Fibroblast of skin of left quadriceps (primary cell): ENCODE results near the gene ADAMTS19.
"Not testable (repeated sequence)": the region's sequence is repeated elsewhere in the genome, so short reads cannot be mapped to it uniquely, and the experiment has no call there.

Experiments
- DNase-seq, 2 experiments: peaks; one replicate each; pipeline ENCODE4 v3.0.0-alpha.2; 2013; ENCODE audit warnings: low read depth in 2 of 2

ADAMTS19 gene, protein sequence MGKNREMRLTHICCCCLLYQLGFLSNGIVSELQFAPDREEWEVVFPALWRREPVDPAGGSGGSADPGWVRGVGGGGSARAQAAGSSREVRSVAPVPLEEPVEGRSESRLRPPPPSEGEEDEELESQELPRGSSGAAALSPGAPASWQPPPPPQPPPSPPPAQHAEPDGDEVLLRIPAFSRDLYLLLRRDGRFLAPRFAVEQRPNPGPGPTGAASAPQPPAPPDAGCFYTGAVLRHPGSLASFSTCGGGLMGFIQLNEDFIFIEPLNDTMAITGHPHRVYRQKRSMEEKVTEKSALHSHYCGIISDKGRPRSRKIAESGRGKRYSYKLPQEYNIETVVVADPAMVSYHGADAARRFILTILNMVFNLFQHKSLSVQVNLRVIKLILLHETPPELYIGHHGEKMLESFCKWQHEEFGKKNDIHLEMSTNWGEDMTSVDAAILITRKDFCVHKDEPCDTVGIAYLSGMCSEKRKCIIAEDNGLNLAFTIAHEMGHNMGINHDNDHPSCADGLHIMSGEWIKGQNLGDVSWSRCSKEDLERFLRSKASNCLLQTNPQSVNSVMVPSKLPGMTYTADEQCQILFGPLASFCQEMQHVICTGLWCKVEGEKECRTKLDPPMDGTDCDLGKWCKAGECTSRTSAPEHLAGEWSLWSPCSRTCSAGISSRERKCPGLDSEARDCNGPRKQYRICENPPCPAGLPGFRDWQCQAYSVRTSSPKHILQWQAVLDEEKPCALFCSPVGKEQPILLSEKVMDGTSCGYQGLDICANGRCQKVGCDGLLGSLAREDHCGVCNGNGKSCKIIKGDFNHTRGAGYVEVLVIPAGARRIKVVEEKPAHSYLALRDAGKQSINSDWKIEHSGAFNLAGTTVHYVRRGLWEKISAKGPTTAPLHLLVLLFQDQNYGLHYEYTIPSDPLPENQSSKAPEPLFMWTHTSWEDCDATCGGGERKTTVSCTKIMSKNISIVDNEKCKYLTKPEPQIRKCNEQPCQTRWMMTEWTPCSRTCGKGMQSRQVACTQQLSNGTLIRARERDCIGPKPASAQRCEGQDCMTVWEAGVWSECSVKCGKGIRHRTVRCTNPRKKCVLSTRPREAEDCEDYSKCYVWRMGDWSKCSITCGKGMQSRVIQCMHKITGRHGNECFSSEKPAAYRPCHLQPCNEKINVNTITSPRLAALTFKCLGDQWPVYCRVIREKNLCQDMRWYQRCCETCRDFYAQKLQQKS

DNA sequence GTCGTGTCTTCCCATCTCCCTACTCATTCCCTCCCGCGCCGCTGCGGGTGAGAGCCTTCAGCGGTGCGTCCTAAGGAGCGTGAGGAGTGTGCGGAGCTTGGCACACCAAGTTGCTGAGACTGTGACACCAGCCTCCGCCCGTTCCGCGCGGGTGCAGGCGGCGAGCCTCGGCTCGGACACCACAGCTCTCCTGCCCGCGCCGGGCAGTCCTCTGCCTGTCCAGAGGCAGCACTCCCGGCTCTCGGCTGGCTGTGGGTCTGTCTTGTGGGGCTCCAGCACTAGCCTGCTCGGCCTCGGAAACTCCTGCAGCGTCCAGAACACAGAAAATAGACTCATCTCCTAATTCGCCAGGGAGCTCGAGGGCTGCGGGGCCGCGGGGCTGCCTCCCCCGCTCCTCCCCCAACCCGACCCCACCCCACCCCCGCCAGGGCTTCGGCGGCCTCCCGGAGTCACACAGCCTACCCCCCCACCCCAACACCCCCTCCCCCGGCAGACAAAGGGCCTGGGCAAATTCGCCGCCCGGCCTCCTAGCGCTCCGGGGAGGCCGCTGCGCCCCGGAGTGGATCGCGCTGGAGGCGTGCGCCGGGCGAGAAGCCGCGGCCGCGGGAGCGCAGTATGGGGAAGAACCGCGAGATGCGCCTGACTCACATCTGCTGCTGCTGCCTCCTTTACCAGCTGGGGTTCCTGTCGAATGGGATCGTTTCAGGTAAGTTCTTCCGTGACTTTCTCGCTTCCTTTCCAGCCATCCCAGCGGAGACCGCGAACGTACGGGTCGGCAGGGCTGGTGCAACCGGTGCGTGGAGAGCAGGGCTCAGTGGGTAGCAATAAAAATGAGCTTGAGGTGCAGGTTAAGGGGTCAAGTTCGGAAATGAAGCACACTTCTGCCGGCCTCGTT lies at the start of gene ADAMTS19:
ADAMTS19 (plus strand) TSS at position 522 of the 895 bp plus-strand sequence; CDS start at position 616, 94 bp downstream.
- DNase-seq = peak; percentile 12 to 13

DNA sequence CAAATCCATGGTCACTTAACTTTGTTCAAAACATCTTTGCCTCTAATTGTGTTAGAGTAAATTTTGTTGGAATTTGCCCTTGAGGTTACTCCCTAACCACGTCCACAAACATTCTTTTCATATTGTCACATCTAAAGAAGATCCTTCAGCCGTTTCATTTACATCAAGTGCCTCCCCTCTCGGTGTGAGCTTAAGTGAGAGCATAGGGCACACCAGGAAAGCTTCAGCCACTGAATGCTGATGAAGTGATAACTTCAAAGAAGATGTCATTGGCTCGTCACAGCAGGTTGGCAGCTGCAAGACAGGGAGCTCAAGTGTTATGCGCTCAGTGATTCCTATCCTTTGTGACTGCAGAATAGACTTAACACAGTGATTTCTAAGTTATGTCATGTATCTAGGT lies 49.6 kb upstream of the ADAMTS19 start:
- no peak for DNase-seq

DNA sequence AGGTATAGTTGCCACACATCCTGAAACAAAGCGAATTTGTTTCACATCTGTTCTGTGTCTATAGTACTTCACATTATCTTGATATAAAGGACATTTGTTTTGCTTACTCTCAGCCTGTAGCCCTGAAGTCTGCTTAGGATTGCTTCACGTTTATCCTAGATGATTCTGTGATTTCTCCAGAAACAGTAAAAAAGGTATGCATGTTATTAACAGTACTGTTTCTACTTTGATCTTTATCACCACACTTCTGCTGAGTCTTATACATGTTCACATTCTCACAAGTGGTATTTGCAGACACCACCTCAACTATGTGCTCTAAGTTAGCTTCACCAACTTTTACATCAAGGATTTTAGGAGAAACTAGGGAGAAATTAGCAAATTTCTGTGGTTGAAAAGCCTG lies 47.4 kb upstream of the ADAMTS19 start:
- DNase-seq = no peak

DNA sequence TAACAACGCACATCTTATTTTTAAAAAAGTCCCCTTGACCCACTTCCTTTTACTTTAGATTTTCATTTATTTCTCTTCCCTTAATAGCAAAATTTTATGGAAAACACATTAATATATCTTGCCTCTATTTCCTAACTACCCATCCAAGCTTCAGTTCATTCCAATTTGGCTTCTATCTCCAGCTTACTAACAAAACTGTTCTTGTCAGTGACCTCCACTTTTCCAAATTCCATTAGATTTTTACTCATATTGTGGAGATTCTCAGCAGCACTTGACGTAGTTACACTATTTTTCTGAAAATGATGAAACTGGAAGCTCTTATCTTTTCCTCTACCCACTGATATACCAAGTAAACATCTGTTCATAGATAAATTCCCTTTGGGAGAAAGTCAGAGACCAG lies 46.5 kb upstream of the ADAMTS19 start:
- no peak for DNase-seq

DNA sequence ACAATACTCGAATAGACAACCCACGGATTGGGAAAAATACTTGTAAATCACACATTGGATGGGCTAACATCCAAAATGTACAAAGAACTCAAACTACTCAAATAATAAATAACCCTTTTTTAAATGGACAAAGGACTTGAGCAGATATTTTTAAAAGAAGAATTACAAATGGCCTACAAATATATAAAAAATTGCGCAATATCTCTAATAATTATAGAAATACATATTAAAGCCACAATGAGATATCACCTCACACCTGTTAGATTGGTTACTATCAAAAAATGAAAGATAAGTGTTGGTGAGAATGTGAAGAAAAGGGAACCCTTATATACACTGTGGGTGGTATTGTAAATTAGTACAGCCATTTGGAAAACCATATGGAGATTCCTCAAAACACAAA lies 40.8 kb upstream of the ADAMTS19 start:
- no peak for DNase-seq

DNA sequence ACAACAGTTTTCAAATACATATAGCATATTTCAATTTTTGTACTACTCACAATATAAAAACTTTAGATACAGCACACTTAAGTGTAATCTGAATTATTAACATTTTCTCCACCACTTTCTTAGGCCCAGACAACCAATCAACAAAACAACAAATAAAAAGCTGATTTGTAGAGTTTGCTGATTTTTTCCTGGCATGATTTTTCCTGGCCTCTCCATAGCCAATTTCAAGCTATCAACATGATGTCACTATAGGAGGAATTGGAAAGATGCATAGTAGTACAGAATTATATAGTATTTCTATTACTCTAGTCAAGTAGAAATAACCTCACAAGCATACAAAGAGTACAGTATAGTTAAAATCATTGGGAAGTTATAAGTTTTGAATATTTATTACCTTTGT lies 35.1 kb upstream of the ADAMTS19 start:
- no peak for DNase-seq

DNA sequence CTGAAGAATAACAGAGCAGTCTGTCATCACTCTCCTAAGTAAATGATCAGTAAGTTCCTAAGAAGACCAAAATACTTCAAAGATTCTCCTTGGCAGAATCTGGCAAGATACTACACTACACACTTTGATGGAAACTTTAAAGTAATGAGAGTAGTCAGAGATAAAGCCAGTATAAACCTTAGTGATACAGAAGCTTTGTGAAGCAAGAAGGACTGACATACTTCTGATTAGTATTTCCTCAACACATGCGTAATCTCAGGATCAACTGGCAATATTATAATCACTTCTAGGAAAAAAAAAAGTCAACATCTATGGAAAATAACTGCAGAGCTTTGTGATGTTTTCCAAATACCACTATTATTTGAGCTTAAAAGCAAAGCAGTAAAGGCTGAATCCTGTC lies 34.0 kb upstream of the ADAMTS19 start:
- DNase-seq = no peak

DNA sequence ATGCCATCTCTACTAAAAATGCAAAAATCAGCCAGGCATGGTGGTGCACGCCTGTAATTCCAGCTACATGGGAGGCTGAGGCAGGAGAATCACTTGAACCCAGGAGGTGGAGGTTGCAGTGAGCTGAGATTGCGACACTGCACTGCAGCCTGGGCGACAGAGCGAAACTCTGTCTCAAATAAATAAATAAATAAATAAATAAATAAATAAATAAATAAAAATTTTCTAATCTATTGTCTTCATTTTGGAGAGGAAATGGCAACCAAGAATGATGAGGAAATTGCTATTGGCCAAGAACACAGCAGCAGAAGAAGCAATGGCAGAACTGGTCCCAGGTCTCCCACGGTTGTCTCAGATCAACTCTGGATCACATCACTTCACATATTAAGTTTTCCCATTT lies 31.5 kb upstream of the ADAMTS19 start:
- DNase-seq = not testable (repeated sequence)

DNA sequence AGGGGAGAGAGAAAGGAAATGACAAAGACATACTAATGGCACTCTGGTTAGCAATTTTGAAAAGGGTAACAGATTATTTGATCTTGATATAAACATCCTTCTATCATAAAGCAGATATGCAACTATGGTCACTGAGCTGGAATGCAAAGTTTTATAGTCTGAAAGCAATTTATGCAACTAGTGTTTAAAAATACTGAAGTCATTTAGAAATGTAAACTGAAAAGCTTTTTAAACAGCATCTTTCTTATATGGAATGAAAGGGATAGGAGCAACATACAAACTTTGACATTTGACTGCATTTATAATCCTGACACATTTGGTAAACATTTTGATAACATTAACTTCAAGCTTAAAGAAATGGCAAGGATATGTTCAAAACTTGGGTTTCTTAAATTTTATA lies 28.7 kb upstream of the ADAMTS19 start:
- DNase-seq = no peak

DNA sequence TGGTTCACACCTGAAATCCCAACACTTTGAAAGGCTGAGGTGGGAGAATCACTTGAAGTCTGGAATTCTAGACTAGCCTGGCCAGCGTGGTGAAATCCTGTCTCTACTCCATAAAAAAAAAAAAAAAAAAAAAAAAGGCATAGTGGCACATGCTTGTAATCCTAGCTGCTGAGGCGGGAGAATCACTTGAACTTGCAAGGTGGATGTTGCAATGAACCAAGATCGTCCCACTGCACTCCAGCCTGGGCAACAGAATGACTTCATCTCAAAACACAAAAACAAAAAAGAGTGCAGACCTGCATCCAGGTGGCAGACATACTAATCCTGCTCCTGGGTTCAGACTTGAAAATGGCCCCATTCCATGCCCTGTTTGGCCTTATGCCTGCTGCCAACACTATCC lies 21.8 kb upstream of the ADAMTS19 start:
- no peak for DNase-seq

DNA sequence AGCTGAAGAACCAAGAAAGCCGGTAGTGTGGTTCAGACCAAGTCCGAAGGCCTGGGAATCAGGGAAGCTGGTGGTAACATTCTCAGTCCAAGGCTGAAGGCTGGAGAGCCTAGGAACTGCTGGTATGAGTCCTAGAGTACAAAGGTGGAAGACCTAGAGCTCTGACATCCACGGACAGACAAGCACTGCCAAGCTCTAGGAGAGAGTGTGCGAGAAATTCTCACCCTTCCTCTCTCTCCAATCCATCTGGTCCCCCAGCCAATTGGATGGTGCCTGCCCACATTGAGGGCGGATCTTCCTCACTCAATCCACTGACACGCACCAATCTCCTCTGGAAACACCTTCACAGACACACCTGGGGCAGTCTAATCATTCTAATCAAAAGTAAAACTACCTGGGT lies 19.7 kb upstream of the ADAMTS19 start:
- DNase-seq = no peak

DNA sequence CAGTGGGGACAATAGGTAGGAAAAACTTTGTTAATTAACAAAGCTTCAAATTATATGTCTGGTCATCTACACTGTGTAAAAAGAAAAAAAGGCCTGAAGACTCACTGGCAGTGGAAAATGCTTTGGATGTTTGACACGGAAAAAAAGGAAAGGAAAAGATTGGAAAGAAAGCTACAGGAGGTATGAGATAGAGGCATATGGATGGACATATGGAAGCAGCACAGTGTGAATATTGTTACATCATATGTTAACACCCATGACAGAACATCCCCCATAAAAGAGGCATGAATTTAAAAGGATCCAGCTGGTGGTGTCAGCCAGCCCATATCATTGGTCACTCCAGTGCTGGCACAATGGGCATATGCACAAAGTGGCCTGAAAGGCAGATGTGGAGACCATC lies 19.0 kb upstream of the ADAMTS19 start:
- DNase-seq = no peak

DNA sequence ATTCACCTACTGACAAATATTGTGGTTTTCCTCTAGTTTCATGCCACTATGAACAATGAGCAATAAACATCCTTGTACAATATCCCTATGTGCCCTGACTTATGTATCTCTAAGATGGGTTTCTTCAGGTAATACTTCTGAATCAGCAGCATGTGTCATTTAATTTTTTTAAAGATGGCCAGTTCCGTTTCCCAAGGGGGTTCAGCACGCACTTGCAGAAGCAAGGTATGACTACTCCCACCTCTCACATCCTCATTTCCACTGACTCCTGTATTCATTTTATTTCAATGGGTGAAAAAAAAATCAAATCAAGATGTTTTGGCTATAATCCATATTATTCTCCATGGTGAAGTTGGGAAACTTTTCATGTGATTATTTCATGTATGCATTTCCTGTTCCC lies 14.7 kb upstream of the ADAMTS19 start:
- DNase-seq = no peak

DNA sequence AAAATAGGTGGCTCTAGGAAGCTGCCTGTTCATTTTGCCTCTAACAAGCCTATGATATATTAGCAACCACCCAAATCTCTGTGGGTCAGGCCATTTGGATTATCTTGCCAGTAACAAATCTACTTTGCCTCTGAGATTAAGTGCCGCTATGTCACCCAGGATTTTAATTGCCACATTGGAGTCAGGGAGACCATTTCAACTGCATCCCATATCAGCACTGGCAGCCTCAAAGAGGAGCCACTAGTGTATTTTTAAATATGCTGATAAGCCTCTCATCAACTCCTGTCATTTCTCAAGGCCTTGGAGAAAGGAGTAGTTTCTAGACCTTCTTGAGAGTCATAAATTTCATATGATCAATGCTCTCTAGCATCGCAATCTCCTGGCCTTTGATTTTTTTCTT lies 12.1 kb upstream of the ADAMTS19 start:
- DNase-seq = no peak

DNA sequence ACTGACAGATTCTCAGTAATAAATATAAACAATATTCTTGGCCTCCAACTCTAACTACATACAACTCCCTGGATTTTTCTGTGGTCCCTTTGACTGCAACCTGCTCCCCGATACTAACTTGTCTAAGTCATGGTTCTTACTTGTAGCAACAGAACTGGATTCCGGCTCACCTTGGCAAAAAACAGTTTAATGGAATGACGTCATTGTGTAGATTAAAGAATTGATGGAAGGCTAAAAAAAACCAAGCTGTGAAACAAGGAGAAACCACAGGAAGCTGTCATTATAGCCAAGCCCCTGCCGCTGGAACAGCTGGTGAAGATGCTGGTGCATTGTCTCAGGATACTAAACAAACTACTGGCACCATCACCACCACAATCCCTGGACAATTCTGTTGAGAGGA lies 11.4 kb upstream of the ADAMTS19 start:
- no peak for DNase-seq

DNA sequence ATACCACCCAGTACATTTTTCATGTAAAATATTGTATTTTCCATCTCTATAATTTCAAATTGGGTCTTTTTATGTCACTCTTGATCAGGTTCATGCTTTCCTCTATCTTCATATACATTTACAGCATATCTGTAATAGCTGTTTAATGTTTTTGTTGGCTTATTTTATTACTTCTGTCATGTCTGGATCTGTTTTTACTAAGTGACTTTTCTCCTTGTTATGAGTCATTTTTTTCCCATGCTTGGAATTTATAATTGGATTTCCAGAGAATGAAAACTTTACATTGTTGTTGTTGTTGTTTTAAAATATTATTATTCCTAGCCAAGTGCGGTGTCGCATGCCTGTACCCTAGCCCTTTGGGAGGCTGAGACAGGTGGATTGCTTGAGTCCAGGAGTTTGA lies 5.6 kb upstream of the ADAMTS19 start:
- no peak for DNase-seq

DNA sequence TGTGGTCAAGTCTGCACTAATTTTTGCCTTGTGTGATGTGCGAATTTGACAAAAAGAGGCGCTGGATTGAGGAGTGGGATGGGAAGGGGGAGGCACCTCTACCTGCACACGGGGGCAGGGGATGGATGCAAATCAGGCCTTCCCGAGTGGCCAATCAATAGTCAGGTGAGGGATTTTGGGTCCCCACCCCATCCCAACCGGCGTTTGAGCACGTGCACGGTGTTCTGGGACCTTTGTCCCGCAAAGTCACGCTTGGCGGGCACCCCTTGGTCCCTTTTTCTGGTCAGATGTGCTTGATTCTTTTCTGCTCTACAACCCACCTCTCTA lies 685 bp upstream of the ADAMTS19 start:
- no peak for DNase-seq

DNA sequence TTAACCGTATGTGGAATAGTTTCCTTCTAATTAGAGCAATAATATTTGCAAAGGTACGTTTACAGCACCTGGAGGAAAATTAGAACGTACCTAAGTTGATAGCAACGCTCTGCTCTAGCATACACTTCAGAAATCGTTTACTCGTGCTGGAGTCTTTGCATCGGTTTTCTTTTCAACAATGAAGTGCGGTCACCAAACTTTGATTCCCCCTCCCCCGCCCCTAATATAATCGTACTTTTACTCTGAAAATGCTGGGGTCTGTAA lies 506 bp downstream of the ADAMTS19 start:
- no peak for DNase-seq

DNA sequence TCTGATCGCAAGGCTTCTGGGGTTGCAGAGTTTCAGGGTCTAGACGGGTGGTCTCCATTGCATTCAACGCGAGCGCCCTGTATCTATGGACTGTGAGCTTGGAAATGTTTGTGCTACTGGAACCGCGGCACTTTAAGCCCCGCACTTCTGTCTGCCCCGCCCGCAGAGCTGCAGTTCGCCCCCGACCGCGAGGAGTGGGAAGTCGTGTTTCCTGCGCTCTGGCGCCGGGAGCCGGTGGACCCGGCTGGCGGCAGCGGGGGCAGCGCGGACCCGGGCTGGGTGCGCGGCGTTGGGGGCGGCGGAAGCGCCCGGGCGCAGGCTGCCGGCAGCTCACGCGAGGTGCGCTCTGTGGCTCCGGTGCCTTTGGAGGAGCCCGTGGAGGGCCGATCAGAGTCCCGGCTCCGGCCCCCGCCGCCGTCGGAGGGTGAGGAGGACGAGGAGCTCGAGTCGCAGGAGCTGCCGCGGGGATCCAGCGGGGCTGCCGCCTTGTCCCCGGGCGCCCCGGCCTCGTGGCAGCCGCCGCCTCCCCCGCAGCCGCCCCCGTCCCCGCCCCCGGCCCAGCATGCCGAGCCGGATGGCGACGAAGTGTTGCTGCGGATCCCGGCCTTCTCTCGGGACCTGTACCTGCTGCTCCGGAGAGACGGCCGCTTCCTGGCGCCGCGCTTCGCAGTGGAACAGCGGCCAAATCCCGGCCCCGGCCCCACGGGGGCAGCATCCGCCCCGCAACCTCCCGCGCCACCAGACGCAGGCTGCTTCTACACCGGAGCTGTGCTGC lies 1.0 kb downstream of the ADAMTS19 start:
- no peak for DNase-seq

DNA sequence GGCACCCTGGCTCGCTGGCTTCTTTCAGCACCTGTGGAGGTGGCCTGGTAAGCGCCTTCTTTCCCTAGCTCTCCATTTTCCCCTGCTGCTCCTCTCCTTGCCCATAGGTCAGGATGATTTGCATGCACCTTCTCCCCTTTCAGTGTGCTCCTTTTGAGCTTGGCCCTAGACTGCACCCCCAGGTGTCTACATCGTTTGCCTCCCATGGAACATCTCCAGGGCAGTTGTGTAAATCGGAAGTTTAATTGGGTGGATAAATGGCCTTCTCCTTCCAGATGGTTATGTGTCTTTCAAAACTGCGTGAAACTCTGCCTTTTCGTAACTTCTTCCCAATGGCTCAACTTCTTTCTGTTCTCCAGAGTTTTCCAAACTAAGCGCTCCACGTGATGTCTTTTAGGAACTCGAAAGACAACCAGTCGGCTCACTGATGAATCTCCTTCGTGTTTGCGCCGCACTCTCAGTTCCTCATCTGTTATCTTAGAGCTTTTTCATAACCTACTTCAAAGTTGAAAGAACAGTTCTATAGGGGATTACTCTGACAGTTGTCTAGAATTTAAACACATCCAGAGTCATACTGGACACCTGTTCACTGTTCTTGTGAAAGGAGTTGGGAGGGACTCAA lies 1.7 kb downstream of the ADAMTS19 start:
- DNase-seq = no peak
